NT2/D1 (cell line): Measurements from ENCODE around the gene DNMT3A.

ENCODE experiments used
- SUZ12 ChIP-seq: IDR thresholded peaks from 2 replicates; pipeline ENCODE4 v1.6.1; 2011; ENCODE audit not compliant: insufficient read length, insufficient read depth; ENCODE audit errors: extremely low read depth
- ZNF274 ChIP-seq: IDR thresholded peaks from 2 replicates; pipeline ENCODE4 v1.6.1; 2011; ENCODE audit warnings: mild to moderate bottlenecking, low read depth, low read length

DNA sequence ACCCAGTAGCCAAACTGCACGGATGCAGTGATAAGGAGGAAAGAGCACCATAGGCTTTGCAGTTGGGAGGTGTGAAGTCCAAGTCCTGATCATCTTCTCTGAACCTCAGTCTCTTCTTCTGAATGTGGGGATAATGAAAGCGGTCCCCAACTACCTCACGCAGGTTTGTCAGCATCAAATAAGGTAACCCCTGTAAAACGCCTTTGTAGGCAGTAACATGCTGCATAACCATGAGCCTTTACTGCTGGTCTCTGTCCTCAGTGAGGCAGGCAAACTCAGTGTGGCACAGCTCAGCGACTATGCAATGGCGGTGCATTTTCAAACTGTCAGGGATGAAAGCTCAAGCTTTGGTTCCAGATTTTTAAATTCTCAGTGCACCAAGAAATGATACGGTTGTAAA, 46.1 kb downstream of the DNMT3A start:
- TF ChIP-seq SUZ12 (no peak), ZNF274 (no peak)
